GM18505 (cell line): ENCODE data around the gene KRT2.
"Not testable (repeated sequence)": the region's sequence is repeated elsewhere in the genome, so short reads cannot be mapped to it uniquely, and the experiment has no call there.

Source experiments
- ATAC-seq: cut with Tn5 transposase; IDR thresholded peaks from one replicate; pipeline ENCODE4 v1.9.1; 2021; ENCODE audit not compliant: unreplicated experiment
- POLR2A ChIP-seq: IDR thresholded peaks from 4 replicates; pipeline ENCODE4 v1.6.1; 2011; ENCODE audit warnings: borderline replicate concordance; ENCODE audit not compliant: insufficient read depth, insufficient read length; ENCODE audit errors: extremely low read depth

Gene KRT2

GRCh38 chr12:52681526-52682380, 29.7 kb upstream of the KRT2 start:
- TF ChIP-seq POLR2A, result no peak
- ATAC-seq, result no peak

GRCh38 chr12:52680363-52680762, 28.4 kb upstream of the KRT2 start, which contains the start of gene KRT1:
TSS of gene KRT1 (minus strand) at chr12:52680407. CDS start at chr12:52680348, 59 bp downstream.
- TF ChIP-seq POLR2A, result no peak
- no peak for ATAC-seq

DNA sequence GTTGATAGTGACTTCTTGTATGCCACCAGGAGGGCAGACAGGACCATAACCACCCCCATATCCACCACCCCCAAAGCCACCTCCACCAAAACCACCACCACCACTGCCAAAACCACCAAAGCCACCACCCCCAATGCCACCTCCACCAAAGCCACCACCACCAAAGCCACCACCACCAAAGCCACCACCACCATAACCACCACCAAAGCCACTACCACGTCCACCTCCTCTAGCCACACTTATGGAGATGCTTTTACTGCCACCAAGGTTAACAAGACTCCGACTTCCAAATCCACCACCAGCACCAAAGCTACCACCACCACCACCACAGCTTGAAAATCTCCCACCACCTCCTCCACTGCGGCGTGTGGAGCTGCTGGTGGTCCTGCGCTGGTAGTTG, 27.9 kb upstream of the KRT2 start:
- no peak for ATAC-seq
- no peak for TF ChIP-seq POLR2A

GRCh38 chr12:52677671-52678070, 25.7 kb upstream of the KRT2 start:
- TF ChIP-seq POLR2A, result no peak
- ATAC-seq, result no peak

DNA sequence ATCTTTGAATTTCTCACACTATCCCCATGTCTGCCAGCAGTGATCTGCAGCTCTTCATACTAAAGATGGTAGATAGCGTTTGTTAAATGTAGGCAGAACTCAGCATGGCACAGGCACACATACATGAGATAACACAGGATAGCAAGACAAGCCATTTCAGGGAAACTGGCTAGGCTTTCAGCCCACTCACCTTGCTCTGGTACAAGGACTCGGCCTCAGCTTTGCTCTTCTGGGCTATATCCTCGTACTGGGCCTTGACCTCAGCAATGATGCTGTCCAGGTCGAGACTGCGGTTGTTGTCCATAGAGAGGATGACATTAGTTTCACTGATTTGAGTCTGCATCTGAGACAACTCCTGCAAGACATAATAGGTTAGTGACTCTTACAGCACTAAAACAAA, 25.1 kb upstream of the KRT2 start:
- ATAC-seq, result no peak

DNA sequence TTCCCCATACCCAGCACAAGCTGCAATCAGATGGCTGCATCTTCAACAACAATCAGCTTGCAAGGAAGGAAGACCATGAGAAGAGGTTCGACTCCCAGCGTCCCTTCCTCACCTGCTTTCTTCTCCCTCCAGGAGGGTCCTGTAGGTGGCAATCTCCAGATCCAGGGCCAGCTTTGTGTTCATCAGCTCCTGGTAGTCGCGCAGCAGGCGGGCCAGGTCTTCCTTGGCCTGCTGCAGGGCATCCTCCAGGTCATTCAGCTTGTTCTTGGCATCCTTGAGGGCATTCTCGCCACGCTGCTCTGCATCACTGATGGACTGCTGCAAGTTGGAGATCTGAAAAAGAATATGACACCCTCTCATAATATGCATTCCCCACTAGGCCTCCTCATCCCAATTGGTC, 24.2 kb upstream of the KRT2 start:
- no peak for ATAC-seq
- no peak for TF ChIP-seq POLR2A

More for the DNA sequence above, 25.1 kb upstream of the KRT2 start:
- no peak for TF ChIP-seq POLR2A

- no peak for ATAC-seq
- TF ChIP-seq POLR2A, result no peak
These were observed 23.3 kb upstream of the KRT2 start for GRCh38 chr12:52675301-52675701.

DNA sequence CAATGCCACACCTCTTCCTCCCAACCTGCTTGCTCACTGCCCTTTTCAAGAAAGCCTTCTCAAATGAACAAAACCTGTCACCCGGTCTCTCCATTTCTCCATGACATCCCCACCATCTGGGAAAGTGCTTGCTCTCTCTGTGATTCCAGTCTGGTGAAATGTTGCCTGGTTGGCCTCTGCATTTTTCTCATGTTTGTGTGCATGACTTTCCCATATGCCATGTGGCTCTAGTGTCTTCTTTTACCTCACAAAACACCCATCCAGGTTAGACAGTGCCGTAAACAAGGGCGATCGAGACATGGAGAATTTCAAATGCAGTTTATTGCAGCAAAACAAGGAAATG, 22.4 kb upstream of the KRT2 start:
- ATAC-seq, result no peak
- no peak for TF ChIP-seq POLR2A

DNA sequence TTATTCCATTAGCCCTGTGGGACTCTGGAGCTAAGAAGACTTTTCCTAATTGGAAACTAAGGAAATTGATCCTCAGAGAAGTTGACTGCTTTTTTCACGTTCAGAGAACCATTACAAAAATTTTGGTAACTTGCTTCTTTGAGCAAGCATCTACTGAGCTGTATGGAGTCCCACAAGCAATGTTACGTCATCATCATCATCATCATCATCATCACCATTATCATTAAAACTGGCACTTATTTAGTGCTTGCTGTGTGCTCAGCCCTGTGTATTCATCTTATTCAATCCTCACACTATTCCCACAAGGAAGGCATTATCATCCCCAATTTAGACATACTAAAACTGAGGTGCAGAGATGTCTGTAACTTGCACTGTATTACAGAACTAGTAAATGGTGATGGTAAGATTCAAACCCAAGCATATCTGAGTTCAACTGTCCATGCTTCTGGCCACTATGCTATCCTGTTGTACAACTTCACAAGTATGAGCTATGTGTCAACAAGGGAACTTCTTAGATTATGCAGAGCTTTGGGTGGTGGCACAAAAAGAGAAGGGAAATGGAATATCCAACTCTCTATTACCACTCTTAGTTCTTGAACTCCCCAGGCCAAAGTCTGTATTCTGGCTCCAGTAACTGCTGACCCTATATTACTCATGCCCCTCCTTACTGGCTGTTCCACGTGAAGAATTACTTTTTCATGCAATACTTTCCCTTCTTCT, 21.9 kb upstream of the KRT2 start:
- no peak for ATAC-seq
- TF ChIP-seq POLR2A, result no peak

GRCh38 chr12:52673217-52673616, 21.2 kb upstream of the KRT2 start:
- ATAC-seq, result no peak
- no peak for TF ChIP-seq POLR2A

- no peak for TF ChIP-seq POLR2A
- ATAC-seq, result no peak
These were observed 20.4 kb upstream of the KRT2 start for GRCh38 chr12:52672321-52672933.

GRCh38 chr12:52670961-52671360, 18.9 kb upstream of the KRT2 start:
- no peak for TF ChIP-seq POLR2A
- no peak for ATAC-seq

GRCh38 chr12:52670506-52670905, 18.5 kb upstream of the KRT2 start:
- TF ChIP-seq POLR2A, result no peak
- no peak for ATAC-seq

DNA sequence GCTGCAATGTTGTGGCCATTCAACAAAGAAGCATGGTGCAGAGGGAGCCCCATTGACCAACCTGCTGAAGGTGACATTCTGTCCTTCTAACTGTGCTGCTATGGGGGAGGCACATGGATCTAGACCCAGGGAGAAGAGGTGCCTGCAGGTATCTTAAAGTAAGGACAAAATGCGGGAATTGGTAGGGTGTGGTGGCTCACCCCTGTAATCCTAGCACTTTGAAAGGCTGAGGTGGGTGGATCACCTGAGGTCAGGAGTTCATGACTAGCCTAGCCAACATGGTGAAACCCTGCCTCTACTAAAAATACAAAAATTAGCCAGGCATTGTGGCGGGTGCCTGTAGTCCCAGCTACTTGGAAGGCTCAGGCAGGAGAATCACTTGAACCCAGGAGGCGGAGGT, 17.9 kb upstream of the KRT2 start:
- ATAC-seq, result not testable (repeated sequence)

GRCh38 chr12:52669426-52669825, 17.4 kb upstream of the KRT2 start:
- no peak for TF ChIP-seq POLR2A
- ATAC-seq, result no peak

GRCh38 chr12:52667931-52668330, 15.9 kb upstream of the KRT2 start:
- ATAC-seq, result no peak
- TF ChIP-seq POLR2A, result no peak
